ENCODE data around the gene FREM3. TPM values are rescaled to one million over a fixed set of nuclear protein-coding genes. Genes with fewer than 3 reads are reported as not detected.
"Not testable (repeated sequence)": the region's sequence is repeated elsewhere in the genome, so short reads cannot be mapped to it uniquely, and the experiment has no call there.

FREM3 gene
- total RNA-seq, 1 experiment from 2014 or later: not detected

DNA sequence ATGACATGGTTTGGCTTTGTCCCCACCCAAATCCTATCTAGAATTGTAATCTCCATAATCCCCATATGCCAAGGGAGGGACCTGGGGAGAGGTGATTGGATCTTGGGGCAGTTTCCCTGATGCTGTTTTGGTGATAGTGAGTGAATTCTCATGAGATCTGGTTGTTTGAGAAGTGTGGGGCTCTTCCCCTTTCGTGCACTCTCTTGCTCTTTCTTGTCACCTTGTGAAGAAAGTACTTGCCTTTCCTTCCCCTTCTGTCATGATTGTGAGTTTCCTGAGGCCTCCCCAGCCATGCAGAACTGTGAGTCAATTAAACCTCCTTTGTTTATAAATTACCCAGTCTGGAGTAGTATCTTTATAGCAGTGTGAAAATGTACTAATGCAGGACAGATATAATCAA, 36.4 kb upstream of the FREM3 start:
- TF ChIP-seq, protein P1, sequence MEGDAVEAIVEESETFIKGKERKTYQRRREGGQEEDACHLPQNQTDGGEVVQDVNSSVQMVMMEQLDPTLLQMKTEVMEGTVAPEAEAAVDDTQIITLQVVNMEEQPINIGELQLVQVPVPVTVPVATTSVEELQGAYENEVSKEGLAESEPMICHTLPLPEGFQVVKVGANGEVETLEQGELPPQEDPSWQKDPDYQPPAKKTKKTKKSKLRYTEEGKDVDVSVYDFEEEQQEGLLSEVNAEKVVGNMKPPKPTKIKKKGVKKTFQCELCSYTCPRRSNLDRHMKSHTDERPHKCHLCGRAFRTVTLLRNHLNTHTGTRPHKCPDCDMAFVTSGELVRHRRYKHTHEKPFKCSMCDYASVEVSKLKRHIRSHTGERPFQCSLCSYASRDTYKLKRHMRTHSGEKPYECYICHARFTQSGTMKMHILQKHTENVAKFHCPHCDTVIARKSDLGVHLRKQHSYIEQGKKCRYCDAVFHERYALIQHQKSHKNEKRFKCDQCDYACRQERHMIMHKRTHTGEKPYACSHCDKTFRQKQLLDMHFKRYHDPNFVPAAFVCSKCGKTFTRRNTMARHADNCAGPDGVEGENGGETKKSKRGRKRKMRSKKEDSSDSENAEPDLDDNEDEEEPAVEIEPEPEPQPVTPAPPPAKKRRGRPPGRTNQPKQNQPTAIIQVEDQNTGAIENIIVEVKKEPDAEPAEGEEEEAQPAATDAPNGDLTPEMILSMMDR (conservative IDR thresholded peaks at IDR 0.05): no peak

DNA sequence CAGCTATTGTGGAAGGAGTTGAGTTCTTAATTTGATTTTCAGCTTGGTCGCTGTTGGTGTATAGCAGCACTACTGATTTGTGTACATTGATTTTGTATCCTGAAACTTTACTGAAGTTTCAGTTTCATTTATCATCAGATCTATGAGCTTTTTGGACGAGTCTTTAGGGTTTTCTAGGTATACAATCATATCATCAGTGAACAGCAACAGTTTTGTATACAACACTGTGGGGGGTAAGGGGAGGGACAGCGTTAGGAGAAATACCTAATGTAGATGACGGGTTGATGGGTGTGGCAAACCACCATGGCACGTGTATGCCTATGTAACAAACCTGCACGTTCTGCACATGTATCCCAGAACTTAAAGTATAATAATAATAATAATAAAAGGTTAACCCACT, 35.6 kb upstream of the FREM3 start:
- not testable (repeated sequence) for H3K27me3 Mint-ChIP-seq (ENCODE audit: low read depth); H2BK12ac ChIP-seq (ENCODE audit: insufficient read length, low read depth, low read length); H3K9ac ChIP-seq (ENCODE audit: extremely low read depth, insufficient read length, low read length); H2AK5ac ChIP-seq (ENCODE audit: insufficient read length, low read length); H3T11ph ChIP-seq (ENCODE audit: low read length); H3K23me2 ChIP-seq (ENCODE audit: insufficient read length, low read depth, low read length, poor library complexity, severe bottlenecking); H4K91ac ChIP-seq (ENCODE audit: insufficient read length, low read depth, low read length); H3K9me3 Mint-ChIP-seq; H3K4me3 Mint-ChIP-seq; H3K79me1 ChIP-seq (ENCODE audit: insufficient read depth, low read depth, low read length, poor library complexity, severe bottlenecking); H2AFZ ChIP-seq (ENCODE audit: low read length); H3K23ac ChIP-seq (ENCODE audit: insufficient read length, low read depth, low read length); H3K79me2 ChIP-seq (ENCODE audit: insufficient read depth, low read length); H4K5ac ChIP-seq (ENCODE audit: insufficient read length, low read depth, low read length); H3K4me1 ChIP-seq (ENCODE audit: insufficient read depth, low read length); H3K4me2 ChIP-seq (ENCODE audit: insufficient read depth, insufficient read length, low read length); H2BK120ac ChIP-seq (ENCODE audit: low read depth, low read length, poor library complexity, severe bottlenecking); H2BK15ac ChIP-seq (ENCODE audit: low read depth, low read length); H4K8ac ChIP-seq (replicated peaks; ENCODE audit: insufficient read length, low read depth, low read length); H3K36me3 Mint-ChIP-seq (ENCODE audit: insufficient read depth in 1 of 3, low read depth in 3 of 3); DNase-seq; H3K27ac ChIP-seq (ENCODE audit: insufficient read length, low read depth, low read length); H3K4me1 Mint-ChIP-seq; H3K27me3 ChIP-seq (ENCODE audit: insufficient read depth, low read length); H3K27ac Mint-ChIP-seq; H3K4ac ChIP-seq (ENCODE audit: low read depth, low read length); H4K20me1 ChIP-seq (ENCODE audit: control insufficient read depth, insufficient read depth, insufficient read length); H2BK5ac ChIP-seq (ENCODE audit: insufficient read length, low read length); H3K14ac ChIP-seq (ENCODE audit: insufficient read depth, low read length); H3K56ac ChIP-seq (ENCODE audit: insufficient read length, low read depth, low read length); H3K9me3 ChIP-seq (ENCODE audit: control insufficient read depth, low read depth, low read length); H3K18ac ChIP-seq (ENCODE audit: insufficient read length, low read depth, low read length); H2BK20ac ChIP-seq (ENCODE audit: low read depth, low read length, poor library complexity, severe bottlenecking)
- WGBS (ENCODE audit: extremely low coverage, insufficient read length, low lambda C conversion rate): no CpG with 5 or more reads among the region's 6 CpGs

More for the DNA sequence above, 36.4 kb upstream of the FREM3 start:
- H3K27me3 Mint-ChIP-seq (ENCODE audit: low read depth): no peaks in the 10 kb centered on the region
- Histone ChIP-seq H2BK5ac (ENCODE audit: insufficient read length, low read length) (no peak overlapping the region), H3K4ac (ENCODE audit: low read depth, low read length) (no peak overlapping the region), H4K5ac (ENCODE audit: insufficient read length, low read depth, low read length) (no peak overlapping the region), H2BK120ac (ENCODE audit: low read depth, low read length, poor library complexity, severe bottlenecking) (no peak overlapping the region), H2BK12ac (ENCODE audit: insufficient read length, low read depth, low read length) (no peak overlapping the region), H3K9me3 (ENCODE audit: control insufficient read depth, low read depth, low read length) (no peaks in the 10 kb centered on the region), H3K79me2 (ENCODE audit: insufficient read depth, low read length) (no peaks in the 10 kb centered on the region), H2BK20ac (ENCODE audit: low read depth, low read length, poor library complexity, severe bottlenecking) (no peak overlapping the region), H2AK5ac (ENCODE audit: insufficient read length, low read length) (no peak overlapping the region), H3K9ac (ENCODE audit: extremely low read depth, insufficient read length, low read length) (no peak overlapping the region), H3K23me2 (ENCODE audit: insufficient read length, low read depth, low read length, poor library complexity, severe bottlenecking) (no peaks in the 10 kb centered on the region), H3K79me1 (ENCODE audit: insufficient read depth, low read depth, low read length, poor library complexity, severe bottlenecking) (no peaks in the 10 kb centered on the region), H2BK15ac (ENCODE audit: low read depth, low read length) (no peak overlapping the region), H3K4me1 (ENCODE audit: insufficient read depth, low read length) (no peaks in the 10 kb centered on the region), H3T11ph (ENCODE audit: low read length) (no peak overlapping the region), H3K56ac (ENCODE audit: insufficient read length, low read depth, low read length) (no peak overlapping the region), H4K20me1 (ENCODE audit: control insufficient read depth, insufficient read depth, insufficient read length) (no peaks in the 10 kb centered on the region), H3K18ac (ENCODE audit: insufficient read length, low read depth, low read length) (no peak overlapping the region), H3K14ac (ENCODE audit: insufficient read depth, low read length) (no peak overlapping the region), H3K4me2 (ENCODE audit: insufficient read depth, insufficient read length, low read length) (no peak overlapping the region), H3K23ac (ENCODE audit: insufficient read length, low read depth, low read length) (no peak overlapping the region), H4K8ac (replicated peaks; ENCODE audit: insufficient read length, low read depth, low read length) (no peak overlapping the region), H2AFZ (ENCODE audit: low read length) (no peak overlapping the region), H3K27ac (ENCODE audit: insufficient read length, low read depth, low read length) (no peak overlapping the region), H4K91ac (ENCODE audit: insufficient read length, low read depth, low read length) (no peak overlapping the region), H3K27me3 (ENCODE audit: insufficient read depth, low read length) (no peaks in the 10 kb centered on the region)
- H3K9me3 Mint-ChIP-seq: no peaks in the 10 kb centered on the region
- no peak overlapping the region for H3K4me3 Mint-ChIP-seq
- WGBS (ENCODE audit: extremely low coverage, insufficient read length, low lambda C conversion rate): no CpG with 5 or more reads among the region's 1 CpG
- H3K36me3 Mint-ChIP-seq (ENCODE audit: insufficient read depth in 1 of 3, low read depth in 3 of 3): no peaks in the 10 kb centered on the region
- H3K4me1 Mint-ChIP-seq: no peaks in the 10 kb centered on the region
- DNase-seq: no peak
- H3K27ac Mint-ChIP-seq: no peak overlapping the region

All from H9 (cell line).